Anterior cingulate cortex (tissue), 58 donors: ENCODE results near the gene AJUBA.
"Not testable (repeated sequence)": the region's sequence is repeated elsewhere in the genome, so short reads cannot be mapped to it uniquely, and the experiment has no call there.

Experiments
- DNase-seq, 58 donors: peaks; one replicate each; lab custom pipeline; 2025; lab: John Stamatoyannopoulos, UW

AJUBA gene

DNA sequence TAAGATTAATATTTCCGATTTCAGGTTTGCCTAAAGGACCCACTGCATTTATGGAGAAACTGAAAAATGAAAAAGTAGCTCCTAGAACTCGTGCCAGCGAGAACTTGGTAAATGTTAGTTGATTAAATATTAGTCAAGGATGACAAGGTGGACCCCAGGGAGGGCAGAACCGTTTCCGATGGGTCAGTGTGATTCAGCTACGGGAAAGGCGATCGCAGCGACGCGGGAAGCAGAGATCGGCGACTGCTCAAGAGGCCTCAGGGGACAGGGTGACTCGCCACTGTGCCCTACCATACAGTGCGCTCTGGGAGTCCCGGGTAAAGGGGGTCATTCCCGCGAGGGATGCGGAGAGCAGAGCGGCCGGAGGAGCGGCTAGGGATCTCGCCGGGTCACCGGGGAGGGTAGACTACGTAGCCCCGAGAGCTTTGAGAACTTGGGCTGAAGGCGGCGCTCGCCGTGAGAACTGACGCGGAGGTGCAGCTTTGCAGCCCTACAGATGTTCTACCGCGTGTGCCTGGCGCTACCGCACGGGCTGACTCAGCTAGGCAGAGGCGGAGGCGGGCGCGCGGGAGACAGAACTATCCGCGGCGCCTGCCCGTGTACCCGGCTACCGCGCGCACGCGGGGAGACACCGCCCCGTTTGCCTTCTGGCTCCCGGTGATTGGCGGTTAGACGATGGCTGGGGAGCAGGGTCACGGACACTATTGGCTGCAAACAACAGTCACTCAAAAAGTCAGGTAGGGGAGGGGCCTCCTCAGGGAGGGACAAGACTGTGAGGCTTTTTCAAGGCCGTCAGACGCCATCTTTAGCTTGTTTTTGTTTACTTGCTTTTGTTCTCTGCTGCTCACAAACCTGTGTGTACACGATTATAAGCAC lies 24.4 kb upstream of the AJUBA start:
- peak; percentile 73 to 99 (median 96) for DNase-seq

DNA sequence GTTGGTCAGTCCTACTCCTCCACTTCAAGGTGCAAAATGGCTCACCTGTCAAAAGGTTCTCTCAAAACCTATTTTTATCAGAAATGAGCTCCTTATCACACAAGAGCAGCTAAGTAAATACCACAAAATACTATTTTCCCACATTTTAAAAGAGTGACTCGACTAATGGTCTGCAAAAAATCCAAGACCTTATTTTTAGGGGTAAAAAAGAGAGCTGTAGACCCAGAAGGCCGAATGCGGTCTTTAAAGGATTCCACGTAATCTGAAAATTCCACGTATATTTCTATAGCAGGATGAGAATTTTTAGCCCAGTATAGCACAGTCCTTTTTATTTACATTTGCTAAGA lies 23.8 kb upstream of the AJUBA start:
- no peak for DNase-seq

DNA sequence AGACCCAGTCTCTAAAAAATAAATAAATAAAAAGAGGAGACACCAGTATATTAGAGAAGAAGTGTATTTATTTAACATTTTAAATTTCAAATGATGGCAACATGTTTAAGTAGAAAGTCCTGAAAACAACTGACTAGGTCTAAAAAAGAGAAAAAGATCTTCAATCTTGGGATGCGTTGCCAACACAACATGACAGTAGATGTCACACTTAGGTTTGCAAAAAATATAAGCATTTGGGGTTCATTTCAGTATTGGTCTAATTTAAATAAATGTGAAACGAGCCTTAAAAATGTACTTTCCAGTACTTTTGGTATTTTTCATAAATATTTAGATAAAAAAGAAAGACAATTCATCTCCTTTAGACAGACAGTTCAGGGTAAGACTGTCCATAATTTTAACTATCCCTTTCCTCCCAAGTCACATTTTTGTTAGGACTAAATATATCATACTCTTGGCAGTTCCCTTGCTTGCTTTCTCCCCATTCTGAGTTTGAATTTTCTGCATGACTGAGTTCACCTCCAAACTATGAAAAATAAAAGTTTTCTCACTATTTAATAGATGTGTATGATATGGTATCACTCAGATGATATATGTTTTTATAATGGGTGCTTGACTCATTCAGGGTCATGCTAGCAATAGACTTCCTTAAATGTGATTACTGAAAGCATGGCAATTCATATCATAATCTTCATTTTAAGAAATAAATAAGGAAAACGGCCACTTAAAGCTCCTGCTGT lies 23.3 kb upstream of the AJUBA start:
- DNase-seq, result no peak

DNA sequence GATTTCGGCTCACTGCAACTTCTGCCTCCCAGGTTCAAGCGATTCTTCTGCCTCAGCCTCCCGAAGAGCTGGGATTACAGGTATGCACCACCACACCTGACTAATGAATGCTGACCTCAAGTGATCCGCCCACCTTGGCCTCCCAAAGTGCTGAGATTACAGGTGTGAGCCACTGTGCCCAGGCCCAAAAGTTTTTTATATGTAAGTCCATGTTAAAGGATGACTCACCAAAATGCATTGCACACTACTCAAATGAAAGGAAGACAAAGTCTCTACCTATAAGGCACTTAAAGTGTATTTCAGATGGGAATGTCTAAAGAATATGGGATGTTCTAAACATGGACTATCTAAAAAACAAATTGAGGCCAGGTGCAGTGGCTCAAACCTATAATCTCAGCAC lies 21.9 kb upstream of the AJUBA start:
- DNase-seq, result not testable (repeated sequence)

DNA sequence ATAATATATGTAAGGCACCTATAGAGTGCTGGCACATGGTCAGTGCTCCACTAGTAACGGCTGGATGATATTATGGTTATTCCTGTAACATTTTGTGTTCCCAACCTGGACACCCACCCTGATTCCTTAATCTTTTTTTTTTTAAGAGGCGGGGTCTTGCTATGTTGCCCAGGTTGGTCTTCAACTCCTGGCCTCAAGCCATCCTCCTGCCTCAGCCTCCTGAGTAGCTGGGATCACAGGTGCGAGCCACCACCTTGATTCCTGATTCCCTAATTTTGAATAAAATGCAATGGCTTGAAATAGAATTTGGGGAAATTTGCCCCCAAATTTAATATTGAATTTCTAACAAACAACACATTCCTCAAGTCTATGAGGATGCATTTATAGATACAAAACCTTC lies 20.2 kb upstream of the AJUBA start:
- DNase-seq, result no peak

DNA sequence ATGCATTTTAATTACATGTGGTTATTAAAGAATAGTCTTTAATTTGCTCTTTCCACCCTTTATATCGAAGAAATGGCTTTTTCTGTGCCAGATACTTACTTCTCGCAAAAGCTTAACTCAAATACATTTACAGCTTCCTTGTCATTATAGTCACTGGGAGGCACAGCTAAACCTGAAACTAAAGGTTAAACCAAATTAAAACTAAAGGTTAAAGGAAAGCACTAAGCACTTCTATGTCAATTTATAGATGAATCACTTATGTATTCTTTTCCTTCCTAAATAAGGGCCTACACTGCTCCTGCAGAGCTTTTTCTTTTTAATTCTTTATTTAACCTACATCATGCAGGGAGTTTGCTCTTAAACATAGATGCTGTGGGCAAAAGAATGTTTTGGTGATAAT lies 18.5 kb upstream of the AJUBA start:
- no peak for DNase-seq

DNA sequence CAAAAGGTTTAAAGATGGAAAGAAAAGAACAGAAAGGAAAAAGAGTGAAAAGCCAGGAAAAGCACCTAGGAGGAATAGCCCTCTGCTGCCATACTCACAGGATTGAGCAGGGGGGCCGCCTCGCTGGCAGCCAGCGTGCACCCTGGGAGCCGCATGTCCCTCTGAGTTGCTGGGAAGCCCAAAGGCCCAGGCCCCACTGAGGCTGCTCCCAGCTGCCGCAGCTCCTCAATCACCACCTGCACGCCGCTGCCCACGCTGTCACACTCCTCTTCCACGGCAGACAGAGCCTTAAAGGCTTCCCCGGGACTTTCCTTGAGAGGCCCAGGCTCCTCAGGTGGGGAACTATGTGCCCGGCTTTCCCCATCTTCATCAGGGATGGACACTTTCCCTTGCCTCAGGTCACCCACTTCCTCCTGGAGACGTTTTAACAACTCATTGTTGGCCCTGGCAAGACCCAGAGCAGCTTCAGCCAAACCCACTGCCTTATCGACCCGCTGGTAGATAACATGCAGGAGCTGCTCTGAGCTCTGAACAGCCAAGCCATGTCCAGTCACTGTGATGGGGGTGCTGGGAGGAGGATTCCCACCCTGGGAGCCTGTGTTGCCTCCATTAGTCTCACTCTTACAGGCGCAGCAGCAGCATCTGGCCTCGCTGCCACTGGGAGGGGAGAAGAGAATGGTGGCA lies 16.1 kb upstream of the AJUBA start:
- DNase-seq, result no peak

DNA sequence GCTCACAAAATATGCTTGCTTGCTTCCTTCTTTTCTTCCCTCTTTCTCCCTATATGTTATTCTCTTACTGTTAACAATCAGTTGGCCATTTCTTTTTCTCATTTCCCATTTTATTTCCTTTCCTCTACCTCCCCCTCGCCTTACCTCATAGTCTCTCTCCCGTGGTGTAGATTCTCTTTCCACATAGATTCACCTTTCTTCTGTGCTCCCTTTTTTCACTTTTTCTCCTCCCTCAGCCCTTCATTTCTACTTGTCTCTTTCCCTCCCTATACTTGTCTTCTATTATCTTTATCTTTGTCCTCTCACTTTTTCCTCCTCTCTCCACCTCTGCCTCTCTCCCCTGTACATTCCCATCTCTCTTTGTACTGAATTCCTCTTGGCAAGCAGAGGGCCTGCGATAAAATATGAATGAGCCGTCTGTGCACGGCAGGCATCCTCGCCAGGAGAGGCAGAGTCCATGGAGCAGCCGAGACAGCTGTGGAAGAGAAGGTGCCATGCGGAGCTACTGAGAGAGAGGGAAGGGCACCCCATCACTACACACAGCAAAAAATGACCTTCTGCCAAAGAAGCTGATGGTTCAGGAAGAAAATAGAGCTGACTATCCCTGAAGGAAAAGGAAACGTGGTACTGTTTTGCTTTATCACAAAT lies 15.4 kb upstream of the AJUBA start:
- no peak for DNase-seq

DNA sequence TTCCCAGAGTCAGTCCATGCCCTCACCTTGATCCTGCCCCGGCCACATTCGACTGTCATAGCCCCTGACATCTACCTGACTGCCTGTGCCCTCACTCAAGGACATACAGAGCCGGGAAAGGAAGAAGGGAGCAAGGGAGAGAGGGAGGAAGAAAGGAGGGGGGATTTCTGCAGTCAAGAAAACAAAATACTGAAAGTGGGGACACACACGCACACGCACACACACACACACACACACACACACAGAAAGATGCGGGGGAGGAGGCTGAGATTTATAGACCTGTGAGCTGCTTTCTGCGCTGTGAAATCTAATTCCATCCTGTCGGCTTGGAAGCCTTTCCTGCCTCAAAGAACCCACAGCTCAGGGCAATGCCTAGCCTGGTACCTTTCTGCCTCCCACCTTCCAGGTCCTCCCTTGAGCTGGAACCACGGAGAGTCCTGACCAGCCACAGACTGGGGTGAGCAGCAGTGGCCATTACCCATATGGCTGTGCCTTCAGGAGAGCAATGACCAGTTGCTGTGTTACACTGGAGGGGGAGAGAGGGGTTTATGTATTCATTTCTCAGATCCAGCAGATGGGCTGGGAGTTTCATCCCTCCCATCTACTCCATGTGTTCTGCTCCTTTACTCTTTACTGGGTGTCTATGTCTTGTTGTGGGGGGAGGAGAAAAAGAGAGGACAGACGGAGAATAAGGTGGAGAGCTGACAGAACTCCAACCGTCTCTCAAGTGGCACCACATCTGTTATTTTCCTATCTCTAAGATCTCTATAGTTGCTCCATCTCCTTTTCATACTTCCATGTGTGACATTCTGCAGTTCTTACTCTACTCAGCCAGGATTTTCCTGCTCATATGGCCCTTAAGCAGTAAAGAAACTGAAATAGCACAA lies 14.7 kb upstream of the AJUBA start:
- no peak for DNase-seq

DNA sequence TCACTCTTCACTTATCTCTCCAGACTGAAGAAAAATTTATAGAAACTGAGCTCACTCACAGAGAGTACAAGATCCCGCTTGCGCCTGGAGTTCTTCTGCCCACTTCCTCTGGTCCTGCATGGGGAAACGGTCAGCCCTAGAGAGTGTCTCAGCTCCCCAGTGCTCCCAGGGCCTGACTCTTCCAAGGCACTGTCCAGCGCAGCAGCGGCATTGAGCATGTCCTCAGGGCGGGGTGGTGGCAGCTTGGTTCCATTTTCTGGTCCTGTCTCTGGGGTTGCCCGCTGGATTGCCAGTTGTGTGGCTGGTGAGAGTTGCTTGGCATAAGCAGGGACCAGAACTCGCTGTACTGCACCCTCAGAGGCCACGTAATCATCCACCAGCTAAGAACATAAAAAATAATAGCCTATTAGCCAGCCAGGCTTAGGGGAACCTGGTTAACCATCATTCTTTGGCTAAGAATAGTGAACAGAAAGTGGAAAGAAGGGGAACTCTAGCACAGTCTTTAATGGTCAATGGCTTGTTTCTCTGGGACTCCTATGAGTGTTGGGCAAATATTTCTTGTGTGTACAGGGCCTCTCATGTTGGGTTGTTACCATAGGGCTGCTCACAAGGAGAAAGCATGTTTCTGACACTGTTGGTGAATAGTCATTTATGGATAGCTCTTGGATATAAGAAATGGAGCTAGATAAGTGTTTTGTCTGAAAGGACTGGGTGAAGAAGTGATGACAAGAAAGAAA lies 13.7 kb upstream of the AJUBA start:
- no peak for DNase-seq

DNA sequence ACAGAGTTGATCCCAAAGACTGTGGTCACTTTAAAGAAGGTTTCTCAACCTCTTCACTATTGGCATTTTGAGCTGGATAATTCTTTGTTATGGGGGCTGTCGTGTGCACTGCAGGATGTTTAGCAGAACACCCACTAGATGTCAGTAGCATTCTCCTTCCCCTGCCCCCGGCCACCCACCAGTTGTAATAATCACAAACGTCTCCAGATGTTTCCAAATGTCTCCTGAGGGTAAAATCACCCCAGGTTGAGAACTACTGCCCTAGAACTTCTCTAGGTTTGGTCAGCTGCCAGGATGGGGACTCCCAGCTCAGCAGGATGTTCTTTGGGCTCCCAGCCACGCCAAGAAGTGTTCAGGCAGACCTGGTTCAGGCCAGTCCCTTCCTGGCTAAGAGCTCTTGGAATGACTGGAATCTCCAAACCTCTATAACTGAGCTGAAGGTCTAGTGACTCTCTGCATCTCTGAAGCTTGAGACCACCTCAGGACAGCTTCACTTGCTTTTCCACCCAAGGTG lies 12.5 kb upstream of the AJUBA start:
- peak in 2 of 58 donors; percentile 4 to 10 for DNase-seq

DNA sequence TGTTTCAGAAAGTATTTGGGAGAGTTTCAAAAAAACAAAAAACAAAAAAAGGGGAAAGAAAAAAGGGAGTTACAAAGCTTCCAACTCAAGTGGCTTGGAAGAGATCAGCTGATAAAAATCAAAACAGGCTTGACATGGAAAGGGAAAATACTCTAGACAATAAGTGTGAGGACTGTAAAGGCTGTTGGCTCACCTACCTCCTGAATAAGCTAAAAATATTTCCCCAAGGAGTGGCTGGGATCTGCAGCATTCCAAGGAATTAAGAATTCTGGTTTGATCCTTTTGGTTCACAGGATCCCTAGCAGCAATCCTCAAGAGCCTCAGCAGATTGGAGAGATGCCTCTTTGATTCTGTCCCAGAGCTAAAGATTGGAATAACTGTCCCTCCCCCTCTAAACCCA lies 11.2 kb upstream of the AJUBA start:
- DNase-seq, result no peak

DNA sequence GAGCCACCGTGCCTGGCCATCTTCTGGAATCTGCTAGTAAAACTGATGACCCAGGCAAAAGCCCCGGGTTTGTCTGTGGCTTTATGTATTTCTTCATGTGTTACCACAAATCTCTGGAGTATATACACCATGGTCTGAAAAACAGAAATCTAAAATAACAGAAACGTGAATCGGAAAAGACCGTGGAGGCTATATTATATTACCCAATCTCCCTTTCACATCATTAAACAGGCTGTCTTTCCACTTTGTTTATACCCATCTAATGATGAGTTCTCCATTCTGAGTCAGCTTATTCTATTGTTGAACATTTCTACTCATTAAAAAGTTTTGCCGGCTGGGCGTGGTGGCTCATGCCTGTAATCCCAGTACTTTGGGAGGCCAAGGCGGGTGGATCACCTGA lies 9.5 kb upstream of the AJUBA start:
- DNase-seq, result no peak

DNA sequence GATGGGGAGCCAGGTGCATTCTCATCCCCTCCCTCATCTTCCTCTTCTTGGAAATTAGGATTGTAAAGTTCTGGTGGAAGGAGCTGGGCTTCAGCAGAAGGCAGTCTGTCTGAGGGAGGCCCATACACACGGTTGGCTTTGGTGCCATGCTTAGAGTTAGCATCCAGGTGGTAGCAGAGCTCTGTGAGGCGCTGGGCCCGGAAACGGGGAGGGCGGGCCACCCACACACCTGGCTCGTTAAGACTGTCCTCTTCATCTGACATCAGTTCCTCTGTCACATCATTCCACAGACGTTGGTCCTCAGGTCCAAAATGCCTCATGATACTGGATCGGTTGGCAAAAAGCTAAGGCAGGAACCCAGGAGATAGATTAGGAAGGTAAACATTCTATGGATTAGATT lies 4.9 kb upstream of the AJUBA start:
- no peak for DNase-seq

DNA sequence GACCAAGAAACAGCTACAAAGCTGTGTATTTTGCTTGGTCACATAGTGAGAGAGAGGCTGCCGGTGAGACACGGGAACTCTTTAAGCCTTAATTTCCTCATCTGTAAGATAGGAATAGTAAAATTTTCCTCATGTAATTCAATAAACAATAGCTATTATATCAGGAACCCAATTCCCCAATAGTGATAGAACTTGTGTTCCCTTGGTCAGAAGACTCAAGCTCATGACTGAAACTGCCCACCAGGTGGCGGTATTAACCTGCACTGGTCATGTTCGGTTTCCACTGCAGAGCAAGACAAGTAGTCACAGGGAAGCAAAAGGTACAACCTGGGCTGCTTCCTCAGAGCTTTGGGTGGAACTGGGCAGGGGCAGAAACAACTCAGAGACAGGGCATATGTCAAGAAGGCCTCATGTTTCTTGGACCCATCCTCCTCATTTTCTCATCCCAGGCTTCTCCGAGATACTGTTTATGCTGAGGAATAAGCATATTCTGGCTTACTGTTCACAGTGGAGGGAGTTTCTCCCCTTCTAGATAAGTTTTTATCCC lies 4.2 kb upstream of the AJUBA start:
- DNase-seq, result peak in 55 of 58 donors; percentile 9 to 94 (median 74)

DNA sequence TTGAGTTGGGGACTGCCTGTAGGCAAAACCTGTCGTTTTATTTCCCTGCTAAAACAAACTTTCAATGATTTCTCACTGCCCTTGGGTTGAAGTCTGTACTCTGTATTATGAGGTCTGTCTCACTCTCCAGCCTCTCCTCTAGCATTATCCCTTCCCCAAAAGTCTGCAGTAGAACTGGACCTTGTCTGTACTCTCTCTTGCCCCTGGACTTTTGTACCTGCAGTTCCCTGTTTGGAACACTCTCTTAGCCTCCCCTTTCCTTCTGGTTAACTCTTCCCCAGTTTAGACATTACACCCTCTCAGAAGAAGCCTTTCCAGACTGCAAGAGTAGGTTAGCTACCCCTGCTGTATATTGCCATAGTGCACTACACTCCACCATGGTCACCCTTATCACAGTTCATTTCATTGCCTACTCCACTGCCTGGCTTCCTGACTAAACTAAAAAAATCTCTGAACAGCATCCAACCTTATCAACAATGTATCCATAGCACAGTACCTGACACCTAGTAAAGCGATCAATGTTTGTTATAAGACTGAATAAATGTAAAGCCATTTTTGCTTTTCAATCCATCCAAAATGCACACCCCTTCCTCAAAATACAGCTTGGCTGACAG lies 3.6 kb upstream of the AJUBA start:
- DNase-seq, result no peak

DNA sequence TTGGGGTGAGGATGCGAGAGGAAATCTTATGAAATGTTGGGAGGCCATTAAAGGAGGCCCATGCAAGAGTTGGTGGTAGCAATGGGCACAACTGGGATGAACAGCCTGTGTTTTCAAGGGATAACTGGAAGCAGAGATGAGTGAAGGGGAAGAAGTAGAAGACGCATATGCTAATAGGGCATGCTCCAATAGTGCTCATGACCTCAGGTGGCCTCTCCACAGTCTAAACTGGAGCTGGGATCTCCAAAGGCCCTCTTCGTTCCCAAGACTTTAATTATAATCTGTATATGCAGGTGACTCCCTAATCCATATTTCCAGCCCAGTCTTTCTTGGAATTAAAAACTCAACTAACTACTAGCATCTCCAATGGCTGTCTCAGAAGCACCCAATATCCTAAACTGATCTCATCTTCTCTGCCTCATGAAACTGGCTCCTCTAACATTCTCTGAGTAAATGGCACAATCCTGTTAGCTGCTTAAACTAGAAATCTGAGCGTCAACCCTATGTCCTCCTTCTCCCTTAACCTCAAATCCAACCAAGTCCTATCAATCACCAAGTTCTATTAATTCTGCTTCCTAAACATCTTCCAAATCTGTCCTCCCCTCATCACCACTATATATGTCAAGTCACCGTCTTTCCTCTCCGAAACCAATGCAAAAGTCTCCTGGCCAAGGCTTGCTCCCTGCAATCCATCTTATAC lies 2.8 kb upstream of the AJUBA start:
- no peak for DNase-seq
